MM.1S (cell line): ENCODE measurements around the gene ZNF280D.

Experiments used
- CTCF ChIP-seq: fragments of 300-600 bp; sonication (generic); IDR thresholded peaks from 2 replicates; pipeline ENCODE4 v1.5.1; 2016; ENCODE audit warnings: antibody characterized with exemption, low read length, mixed read lengths
- EZH2 ChIP-seq: fragments of 300-600 bp; sonication (generic); optimal IDR thresholded peaks from 2 replicates; pipeline ENCODE3; 2017; ENCODE audit warnings: low read depth, mild to moderate bottlenecking, antibody characterized with exemption, low read length, mixed read lengths
- EZH2phosphoT487 ChIP-seq: fragments of 300-600 bp; sonication (generic); IDR thresholded peaks from 2 replicates; pipeline ENCODE4 v1.6.1; 2018; ENCODE audit warnings: antibody characterized with exemption, low read length

GRCh38 chr15:56765251-56765650 lies 31.9 kb upstream of the ZNF280D start:
- TF ChIP-seq CTCF (no peak), EZH2 (no peak), EZH2phosphoT487 (no peak)
